Measurements from ENCODE around the gene C3orf33.
A peak's percentile ranks its signal among the peaks of the same experiment; 100 is the strongest.

Gene C3orf33

GRCh38 chr3:155744626-155745324 lies 61.3 kb downstream of the C3orf33 start, which contains the start of gene PLCH1:
Gene PLCH1 (minus strand): TSS chr3:155745071. CDS start chr3:155704224, 40,847 bp downstream.
- no peak for TF ChIP-seq CTCF (IDR thresholded peaks at IDR 0.05; ENCODE audit: low read depth, low read length)
- peak; percentile 4 for DNase-seq (ENCODE audit: extremely low read depth, low read depth)

GRCh38 chr3:155744010-155744625 lies 62.0 kb downstream of the C3orf33 start:
- DNase-seq (ENCODE audit: extremely low read depth, low read depth) = no peak

GRCh38 chr3:155743606-155744005 lies 62.5 kb downstream of the C3orf33 start:
- DNase-seq (ENCODE audit: extremely low read depth, low read depth) = no peak
- no peak for TF ChIP-seq CTCF (IDR thresholded peaks at IDR 0.05; ENCODE audit: low read depth, low read length)

More at GRCh38 chr3:155744010-155744625, 62.0 kb downstream of the C3orf33 start:
- TF ChIP-seq CTCF (IDR thresholded peaks at IDR 0.05; ENCODE audit: low read depth, low read length) = no peak

- no peak for TF ChIP-seq CTCF (IDR thresholded peaks at IDR 0.05; ENCODE audit: low read depth, low read length)
- no peak for DNase-seq (ENCODE audit: extremely low read depth, low read depth)
These were observed 63.6 kb downstream of the C3orf33 start for GRCh38 chr3:155742349-155742965.

GRCh38 chr3:155741603-155742002 lies 64.5 kb downstream of the C3orf33 start:
- no peak for DNase-seq (ENCODE audit: extremely low read depth, low read depth)
- no peak for TF ChIP-seq CTCF (IDR thresholded peaks at IDR 0.05; ENCODE audit: low read depth, low read length)

- DNase-seq (ENCODE audit: extremely low read depth, low read depth) = no peak
- TF ChIP-seq CTCF (IDR thresholded peaks at IDR 0.05; ENCODE audit: low read depth, low read length) = no peak
These were observed 65.0 kb downstream of the C3orf33 start for GRCh38 chr3:155741101-155741500.

GRCh38 chr3:155739154-155739553 lies 66.9 kb downstream of the C3orf33 start:
- DNase-seq (ENCODE audit: extremely low read depth, low read depth) = no peak
- no peak for TF ChIP-seq CTCF (IDR thresholded peaks at IDR 0.05; ENCODE audit: low read depth, low read length)

Data from AG09319 (cell line).